ENCODE measurements around the gene PTPRQ.

GRCh38 chr12:80720516-80720915, 276.5 kb downstream of the PTPRQ start:
- TF ChIP-seq CTCF (IDR thresholded peaks at IDR 0.05; ENCODE audit: low read depth, low read length) (no peak), POLR2A (IDR thresholded peaks at IDR 0.05; ENCODE audit: extremely low read depth, insufficient read length) (no peak), MYC (IDR thresholded peaks at IDR 0.05; ENCODE audit: low read depth, low read length) (no peak)
